Lower lobe of right lung (tissue), 2 donors: ENCODE data around the gene TSPEAR. TPM values are rescaled to one million over a fixed set of nuclear protein-coding genes. Genes with fewer than 3 reads are reported as not detected.
"Not testable (repeated sequence)": the region's sequence is repeated elsewhere in the genome, so short reads cannot be mapped to it uniquely, and the experiment has no call there.

ENCODE experiments used
- ATAC-seq, 2 donors: fragments of 200-7000 bp; cut with Tn5 transposase; one replicate each; pipeline ENCODE4 v1.9.1; 2020 to 2022; ENCODE audit warnings: mild to moderate bottlenecking in 2 of 2, moderate library complexity in 2 of 2
- DNase-seq: peaks from one replicate; pipeline ENCODE4 v3.0.0-alpha.2; 2020
- H3K27ac ChIP-seq: fragments of 200-600 bp; one replicate; pipeline ENCODE4 v1.8.0; 2022
- H3K27me3 ChIP-seq: fragments of 200-600 bp; one replicate; pipeline ENCODE4 v1.8.0; 2022; ENCODE audit warnings: low read depth
- H3K36me3 ChIP-seq: fragments of 200-600 bp; one replicate; pipeline ENCODE4 v1.8.0; 2022; ENCODE audit warnings: mild to moderate bottlenecking
- H3K4me1 ChIP-seq: fragments of 200-600 bp; one replicate; pipeline ENCODE4 v1.8.0; 2022
- H3K4me3 ChIP-seq: fragments of 200-600 bp; one replicate; pipeline ENCODE4 v1.8.0; 2022; ENCODE audit warnings: mild to moderate bottlenecking
- H3K9me3 ChIP-seq: fragments of 200-600 bp; one replicate; pipeline ENCODE4 v1.8.0; 2022
- intact Hi-C: fragments of 100-400 bp; cut with DNase I; formaldehyde crosslinking; loops from one replicate; pipeline ENCODE4 v1.11.0; 2022
- total RNA-seq: library from RNA; stranded (reverse); fragmentation: NEBNext Ultra II Directional; extraction: Animal tissue kit (Norgen Biotek cat#: 25700); gene quantifications from one replicate; pipeline ENCODE4 v1.2.1, GENCODE V29; 2021
- TF ChIP-seq, protein P1 (sequence below): fragments of 200-600 bp; IDR thresholded peaks from one replicate; pipeline ENCODE4 v1.8.0; 2022; ENCODE audit warnings: antibody characterized with exemption, mild to moderate bottlenecking
- donor health status: DM: no; HTN: yes; CAD: no; lungs with severe emphysema.

TSPEAR gene
- total RNA-seq, 1 donor from 2014 or later: 0.27 TPM

DNA sequence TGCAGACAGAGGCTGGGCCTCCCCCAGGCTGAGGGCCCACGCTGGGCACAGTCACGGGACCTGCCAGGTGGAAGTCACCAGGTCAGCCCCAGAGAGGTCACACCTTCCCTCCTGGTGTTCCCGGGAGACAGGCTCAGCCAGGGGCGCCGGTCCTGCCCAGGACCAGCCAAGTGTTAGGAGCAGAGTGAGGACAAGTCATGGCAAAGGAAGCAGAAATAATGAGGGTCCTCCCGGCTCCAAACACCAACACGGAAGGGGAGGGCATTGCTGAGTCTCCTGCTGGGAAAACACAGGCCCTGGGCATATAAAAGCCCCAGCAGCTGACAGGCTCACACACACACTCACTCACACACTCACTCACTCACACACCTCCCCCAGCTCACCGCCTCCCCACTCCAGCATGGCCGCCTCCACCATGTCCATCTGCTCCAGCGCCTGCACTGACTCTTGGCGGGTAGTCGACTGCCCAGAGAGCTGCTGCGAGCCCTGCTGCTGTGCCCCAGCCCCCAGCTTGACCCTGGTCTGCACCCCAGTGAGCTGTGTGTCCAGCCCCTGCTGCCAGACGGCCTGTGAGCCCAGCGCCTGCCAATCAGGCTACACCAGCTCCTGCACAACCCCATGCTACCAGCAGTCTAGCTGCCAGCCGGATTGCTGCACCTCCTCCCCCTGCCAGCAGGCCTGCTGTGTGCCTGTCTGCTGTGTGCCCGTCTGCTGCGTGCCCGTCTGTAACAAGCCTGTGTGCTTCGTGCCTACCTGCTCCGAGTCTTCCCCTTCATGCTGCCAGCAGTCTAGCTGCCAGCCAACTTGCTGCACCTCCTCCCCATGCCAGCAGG is 74.1 kb downstream of the TSPEAR start, which contains the start of gene KRTAP10-10:
Gene KRTAP10-10 (plus strand): TSS at position 339 of the 833 bp plus-strand sequence. CDS start 62 bp downstream, at position 401.
- ATAC-seq (peak in 1 of 2 donors; percentile 22), DNase-seq (no peak)
- Histone ChIP-seq H3K4me3 (no peak within 1 kb of the TSS), H3K4me1 (no peaks in the 10 kb centered on the region), H3K36me3 (no peaks in the 10 kb centered on the region), H3K27ac (no peak within 1 kb of the TSS), H3K9me3 (peaks cover 3% of the 10 kb centered on the region), H3K27me3 (peaks cover 15% of the 10 kb centered on the region)
- TF ChIP-seq, protein P1, sequence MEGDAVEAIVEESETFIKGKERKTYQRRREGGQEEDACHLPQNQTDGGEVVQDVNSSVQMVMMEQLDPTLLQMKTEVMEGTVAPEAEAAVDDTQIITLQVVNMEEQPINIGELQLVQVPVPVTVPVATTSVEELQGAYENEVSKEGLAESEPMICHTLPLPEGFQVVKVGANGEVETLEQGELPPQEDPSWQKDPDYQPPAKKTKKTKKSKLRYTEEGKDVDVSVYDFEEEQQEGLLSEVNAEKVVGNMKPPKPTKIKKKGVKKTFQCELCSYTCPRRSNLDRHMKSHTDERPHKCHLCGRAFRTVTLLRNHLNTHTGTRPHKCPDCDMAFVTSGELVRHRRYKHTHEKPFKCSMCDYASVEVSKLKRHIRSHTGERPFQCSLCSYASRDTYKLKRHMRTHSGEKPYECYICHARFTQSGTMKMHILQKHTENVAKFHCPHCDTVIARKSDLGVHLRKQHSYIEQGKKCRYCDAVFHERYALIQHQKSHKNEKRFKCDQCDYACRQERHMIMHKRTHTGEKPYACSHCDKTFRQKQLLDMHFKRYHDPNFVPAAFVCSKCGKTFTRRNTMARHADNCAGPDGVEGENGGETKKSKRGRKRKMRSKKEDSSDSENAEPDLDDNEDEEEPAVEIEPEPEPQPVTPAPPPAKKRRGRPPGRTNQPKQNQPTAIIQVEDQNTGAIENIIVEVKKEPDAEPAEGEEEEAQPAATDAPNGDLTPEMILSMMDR: no peak
- intact Hi-C loops: no loop called here

DNA sequence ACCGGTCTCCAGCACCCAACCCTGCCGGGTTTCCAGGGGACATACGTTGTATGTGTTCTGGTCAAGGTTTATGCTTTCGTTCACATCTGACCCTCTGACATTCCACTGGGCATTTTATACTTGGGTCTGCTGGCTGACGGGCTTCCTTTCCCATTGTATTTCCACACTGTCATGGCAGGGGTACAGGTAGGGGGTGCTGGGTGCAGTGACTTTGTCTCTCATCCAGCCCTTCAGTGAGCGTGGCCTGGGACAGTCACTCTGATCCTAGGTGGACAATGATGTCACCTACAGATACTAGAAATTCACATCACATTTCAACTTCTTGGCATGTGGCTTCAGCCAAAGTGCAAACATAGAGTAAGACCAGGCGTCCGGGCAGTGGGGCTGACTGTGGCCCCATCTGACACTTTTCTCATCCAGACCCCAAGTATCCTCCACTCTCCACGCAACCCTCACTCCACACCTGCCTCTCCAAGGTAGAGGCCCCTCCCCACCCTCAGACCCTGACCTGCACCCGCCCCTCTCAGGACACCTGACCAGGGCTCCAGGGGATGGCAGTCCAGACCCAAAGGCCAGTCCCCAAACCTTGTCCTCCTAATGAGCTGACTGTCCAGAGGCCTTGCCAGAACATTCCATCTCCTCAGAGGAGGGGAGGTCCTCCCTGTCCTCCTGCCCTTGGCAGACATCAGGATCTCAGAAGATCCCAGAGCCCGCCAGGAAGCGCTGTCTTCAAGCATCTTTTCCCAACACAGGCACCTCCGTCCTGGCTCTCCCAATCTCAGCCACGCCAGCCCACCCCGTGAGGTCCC is 75.0 kb downstream of the TSPEAR start:
- Histone ChIP-seq H3K9me3 (peaks cover 11% of the 10 kb centered on the region), H3K27ac (no peak overlapping the region), H3K4me3 (no peak overlapping the region), H3K36me3 (no peaks in the 10 kb centered on the region), H3K27me3 (peaks cover 15% of the 10 kb centered on the region), H3K4me1 (no peaks in the 10 kb centered on the region)
- ATAC-seq: peak in 1 of 2 donors; percentile 31
- TF ChIP-seq, protein P1: no peak
- no peak for DNase-seq
- intact Hi-C loops: no loop called here

DNA sequence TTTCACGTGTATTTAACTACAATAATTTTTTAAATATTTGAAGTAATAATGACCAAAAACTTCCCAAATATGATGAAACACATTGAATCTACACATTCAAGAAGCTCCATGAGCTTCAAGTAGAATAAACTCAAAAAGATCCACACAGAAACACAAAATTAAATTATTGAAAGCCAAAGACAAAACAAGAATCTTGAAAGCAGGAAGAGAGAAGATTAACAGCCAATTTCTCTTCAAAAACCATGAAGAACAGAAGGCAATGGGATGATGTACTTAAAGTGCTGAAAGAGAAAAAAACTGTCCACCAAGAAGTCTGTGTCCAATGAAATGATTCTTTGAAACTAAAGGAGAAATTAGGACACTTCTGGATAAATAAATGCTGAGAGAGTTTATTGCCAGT is 79.3 kb downstream of the TSPEAR start:
- no peak for DNase-seq
- Histone ChIP-seq H3K36me3 (no peaks in the 10 kb centered on the region), H3K9me3 (peaks cover 14% of the 10 kb centered on the region), H3K4me1 (no peaks in the 10 kb centered on the region), H3K27me3 (peaks cover 11% of the 10 kb centered on the region), H3K27ac (no peak overlapping the region), H3K4me3 (no peak overlapping the region)
- TF ChIP-seq, protein P1: no peak
- ATAC-seq: no peak
- intact Hi-C loops: no loop called here

DNA sequence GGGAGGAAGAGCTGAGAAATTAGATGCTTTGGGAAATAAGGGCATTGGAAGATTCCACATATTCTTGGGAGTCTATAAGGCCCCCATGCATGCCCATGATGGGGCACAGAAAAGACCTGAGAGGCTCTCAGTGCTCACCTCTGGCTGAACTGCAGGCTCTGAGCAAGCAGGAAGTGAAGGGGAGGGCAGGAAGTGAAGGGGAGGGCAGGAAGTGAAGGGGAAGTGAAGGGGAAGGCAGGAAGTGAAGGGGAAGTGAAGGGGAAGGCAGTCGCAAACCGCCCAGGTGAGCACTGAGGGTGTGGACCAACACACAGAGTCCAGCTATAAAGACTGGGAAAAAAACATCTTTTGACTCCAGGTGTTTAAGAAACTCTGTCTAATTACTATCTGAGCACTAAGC is 80.9 kb downstream of the TSPEAR start:
- H3K27me3 ChIP-seq: peaks cover 20% of the 10 kb centered on the region
- no peaks in the 10 kb centered on the region for H3K4me1 ChIP-seq
- TF ChIP-seq, protein P1: no peak
- intact Hi-C loops: no loop called here
- H3K27ac ChIP-seq: no peak overlapping the region
- ATAC-seq: no peak
- H3K36me3 ChIP-seq: no peaks in the 10 kb centered on the region
- no peak for DNase-seq
- H3K4me3 ChIP-seq: no peak overlapping the region
- H3K9me3 ChIP-seq: peaks cover 14% of the 10 kb centered on the region

DNA sequence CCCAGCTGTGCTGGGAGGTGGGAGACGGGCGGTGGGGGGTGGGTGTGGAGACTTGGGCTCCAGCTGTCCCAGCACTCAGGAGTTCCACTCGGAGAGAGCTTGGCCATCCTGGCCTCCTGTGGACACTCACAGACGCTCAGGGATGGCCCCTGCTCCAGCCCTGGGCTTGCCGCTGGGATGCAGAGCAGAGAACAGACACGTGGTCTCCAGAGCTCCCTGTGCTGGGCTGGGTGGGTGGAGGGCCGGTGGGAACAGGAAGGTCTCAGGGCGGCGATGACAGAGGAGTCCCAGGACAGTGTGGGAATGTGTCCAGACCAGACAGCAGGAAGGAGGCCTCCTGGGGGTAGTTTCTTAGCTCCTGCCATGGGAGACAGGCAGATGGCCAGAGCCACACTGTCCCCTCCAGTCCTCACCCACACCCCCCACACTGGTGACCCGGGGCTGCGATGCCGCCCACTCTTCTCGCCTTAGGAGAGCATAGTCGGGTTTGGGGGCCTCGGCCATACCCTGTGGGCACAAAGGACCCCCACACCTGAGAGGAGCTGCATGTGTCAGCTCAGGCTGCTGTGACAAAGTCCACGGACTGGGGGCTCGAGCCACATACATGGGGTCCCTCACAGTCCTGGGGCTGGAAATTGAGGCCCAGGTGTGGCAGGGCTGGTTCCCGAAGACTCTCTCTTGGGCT is 82.5 kb downstream of the TSPEAR start:
- intact Hi-C loops: no loop called here
- TF ChIP-seq, protein P1: no peak
- Histone ChIP-seq H3K27me3 (peaks cover 20% of the 10 kb centered on the region), H3K4me1 (no peaks in the 10 kb centered on the region), H3K9me3 (peaks cover 14% of the 10 kb centered on the region), H3K4me3 (no peak overlapping the region), H3K36me3 (no peaks in the 10 kb centered on the region), H3K27ac (no peak overlapping the region)
- ATAC-seq (peak in 1 of 2 donors; percentile 18), DNase-seq (no peak)

DNA sequence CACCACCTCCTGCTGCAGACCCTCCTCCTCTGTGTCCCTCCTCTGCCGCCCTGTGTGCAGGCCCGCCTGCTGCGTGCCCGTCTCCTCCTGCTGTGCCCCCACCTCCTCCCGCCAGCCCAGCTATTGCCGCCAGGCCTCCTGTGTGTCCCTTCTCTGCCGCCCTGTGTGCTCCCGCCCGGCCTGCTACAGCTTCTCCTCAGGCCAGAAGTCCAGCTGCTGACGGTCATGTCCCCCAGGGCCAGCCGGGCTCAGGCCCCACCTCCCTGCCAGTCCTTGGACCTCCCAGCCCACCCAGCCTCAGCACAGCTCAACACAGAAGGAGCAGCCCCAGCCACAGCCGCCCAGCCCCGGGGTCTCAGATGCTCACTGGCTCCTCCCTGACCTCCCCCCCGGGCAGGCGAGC is 83.5 kb downstream of the TSPEAR start:
- H3K9me3 ChIP-seq: peaks cover 24% of the 10 kb centered on the region
- ATAC-seq, H3K4me1 ChIP-seq, H3K36me3 ChIP-seq, H3K27ac ChIP-seq, intact Hi-C loops, DNase-seq, H3K4me3 ChIP-seq: not testable (repeated sequence)
- peaks cover 20% of the 10 kb centered on the region for H3K27me3 ChIP-seq

DNA sequence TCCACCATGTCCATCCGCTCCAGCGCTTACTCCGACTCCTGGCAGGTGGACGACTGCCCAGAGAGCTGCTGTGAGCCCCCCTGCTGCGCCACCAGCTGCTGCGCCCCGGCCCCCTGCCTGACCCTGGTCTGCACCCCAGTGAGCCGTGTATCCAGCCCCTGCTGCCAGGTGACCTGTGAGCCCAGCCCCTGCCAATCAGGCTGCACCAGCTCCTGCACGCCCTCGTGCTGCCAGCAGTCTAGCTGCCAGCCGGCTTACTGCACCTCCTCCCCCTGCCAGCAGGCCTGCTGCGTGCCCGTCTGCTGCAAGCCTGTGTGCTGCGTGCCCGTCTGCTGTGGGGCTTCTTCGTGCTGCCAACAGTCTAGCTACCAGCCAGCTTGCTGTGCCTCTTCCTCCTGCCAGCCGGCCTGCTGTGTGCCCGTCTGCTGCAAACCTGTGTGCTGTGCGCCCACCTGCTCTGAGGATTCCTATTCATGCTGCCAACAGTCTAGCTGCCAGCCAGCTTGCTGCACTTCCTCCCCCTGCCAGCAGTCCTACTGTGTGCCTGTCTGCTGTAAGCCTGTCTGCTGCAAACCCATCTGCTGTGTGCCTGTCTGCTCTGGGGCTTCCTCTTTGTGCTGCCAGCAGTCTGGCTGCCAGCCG is 84.1 kb downstream of the TSPEAR start:
- DNase-seq, H3K36me3 ChIP-seq, ATAC-seq, H3K4me3 ChIP-seq, H3K4me1 ChIP-seq, H3K27ac ChIP-seq, intact Hi-C loops: not testable (repeated sequence)
- Histone ChIP-seq H3K27me3 (peaks cover 20% of the 10 kb centered on the region), H3K9me3 (peaks cover 22% of the 10 kb centered on the region)
